Calu3 (cell line): ENCODE results near the gene HYCC1. TPM values are rescaled to one million over a fixed set of nuclear protein-coding genes. Genes with fewer than 3 reads are reported as not detected.

Experiments
- total RNA-seq: library from RNA; stranded (reverse); gene quantifications from 2 replicates; pipeline ENCODE4 v1.2.3, GENCODE V29; 2022

Gene HYCC1
- total RNA-seq, 1 experiment from 2014 or later, result 12.7 TPM

Other genes with a start within 250 kb of the HYCC1 start
- 272 and 290 TPM in 2 replicates for gene TOMM7, start 191.3 kb downstream of the HYCC1 start, total RNA-seq
- 35.2 and 37.8 TPM in 2 replicates for gene KLHL7, start 91.7 kb upstream of the HYCC1 start, total RNA-seq
- gene NUP42, start 167.9 kb upstream of the HYCC1 start, total RNA-seq, result 62.8 TPM in 2 replicates
- 5.8 and 6.1 TPM in 2 replicates for gene GPNMB, start 232.6 kb upstream of the HYCC1 start, total RNA-seq